Memory B cell (primary cell): ENCODE data around the gene POLR3GL.
"Not testable (repeated sequence)": the region's sequence is repeated elsewhere in the genome, so short reads cannot be mapped to it uniquely, and the experiment has no call there.

Experiments used
- ATAC-seq: fragments of 150-1000 bp; cut with Tn5 transposase; 2 replicates; pipeline ENCODE4 v1.10.0; 2021; ENCODE audit warnings: low read depth, mild to moderate bottlenecking, moderate library complexity
- DNase-seq, 2 donors: peaks; one replicate each; pipeline ENCODE4 v3.0.0; 2022; ENCODE audit warnings: low spot score in 2 of 2
- H3K27ac Mint-ChIP-seq: one replicate; pipeline ENCODE4 v1.8.0; 2022; ENCODE audit warnings: mild to moderate bottlenecking, moderate library complexity, mixed read lengths
- H3K27me3 Mint-ChIP-seq: one replicate; pipeline ENCODE4 v1.8.0; 2022; ENCODE audit warnings: mixed read lengths
- H3K36me3 Mint-ChIP-seq: one replicate; pipeline ENCODE4 v1.8.0; 2022; ENCODE audit warnings: mild to moderate bottlenecking, mixed read lengths
- H3K4me1 Mint-ChIP-seq: one replicate; pipeline ENCODE4 v1.8.0; 2022; ENCODE audit warnings: mixed read lengths
- H3K4me3 Mint-ChIP-seq: one replicate; pipeline ENCODE4 v1.8.0; 2022; ENCODE audit warnings: mild to moderate bottlenecking, moderate library complexity, mixed read lengths
- H3K9me3 Mint-ChIP-seq: one replicate; pipeline ENCODE4 v1.8.0; 2022; ENCODE audit warnings: mixed read lengths

POLR3GL gene

DNA sequence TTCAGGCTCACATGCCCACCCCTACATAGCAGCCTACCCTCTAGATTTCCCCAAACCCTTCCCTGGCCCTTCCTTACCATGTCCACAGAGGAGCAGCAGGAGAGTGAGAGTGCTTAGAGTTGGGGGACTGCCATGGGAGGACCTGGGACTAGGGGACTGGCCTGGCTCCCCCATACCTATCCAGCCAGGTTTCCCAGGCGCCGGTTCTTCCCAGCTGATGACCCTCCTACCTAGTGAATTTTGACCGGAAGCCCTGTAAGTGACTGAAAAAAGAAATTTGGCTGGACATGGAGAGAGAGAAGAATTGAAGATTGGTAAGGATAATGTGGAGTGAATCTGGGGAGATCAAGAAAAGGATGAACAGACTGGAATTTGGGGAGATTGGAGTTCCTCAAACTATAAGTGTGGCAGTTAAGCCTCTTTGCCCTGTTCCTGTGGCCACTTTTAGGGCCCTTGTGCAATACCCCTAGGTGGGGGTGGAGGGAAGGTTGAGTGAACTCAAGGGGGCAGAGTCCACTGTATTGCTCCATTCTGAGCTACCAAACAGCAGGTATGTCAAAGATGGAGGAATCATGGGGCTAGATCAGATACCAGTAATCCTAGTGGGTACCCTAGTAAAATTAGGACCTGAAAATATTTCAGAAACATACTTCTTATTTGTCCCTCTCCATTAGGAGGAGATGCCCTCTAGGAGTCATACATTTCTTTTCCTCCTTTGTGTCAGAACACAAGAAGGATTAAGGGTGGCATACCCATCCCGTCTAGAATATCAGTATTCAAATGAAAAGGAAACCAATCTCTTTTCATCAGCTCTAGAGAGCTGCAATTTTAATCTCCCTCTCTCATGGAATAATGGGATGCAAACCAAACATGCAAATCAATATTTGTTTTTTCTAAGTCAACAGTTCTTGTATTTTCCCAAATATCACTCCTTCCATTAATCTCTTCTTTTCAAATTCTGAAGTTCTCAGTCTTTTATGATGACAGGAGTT, 55.9 kb downstream of the POLR3GL start:
- Mint-ChIP-seq H3K27me3 (peaks cover 30% of the 10 kb centered on the region), H3K4me1 (peaks cover 13% of the 10 kb centered on the region), H3K36me3 (no peaks in the 10 kb centered on the region), H3K27ac (no peak overlapping the region), H3K4me3 (peak overlapping the region; percentile 43), H3K9me3 (no peaks in the 10 kb centered on the region)
- ATAC-seq (no peak), DNase-seq (no peak)

DNA sequence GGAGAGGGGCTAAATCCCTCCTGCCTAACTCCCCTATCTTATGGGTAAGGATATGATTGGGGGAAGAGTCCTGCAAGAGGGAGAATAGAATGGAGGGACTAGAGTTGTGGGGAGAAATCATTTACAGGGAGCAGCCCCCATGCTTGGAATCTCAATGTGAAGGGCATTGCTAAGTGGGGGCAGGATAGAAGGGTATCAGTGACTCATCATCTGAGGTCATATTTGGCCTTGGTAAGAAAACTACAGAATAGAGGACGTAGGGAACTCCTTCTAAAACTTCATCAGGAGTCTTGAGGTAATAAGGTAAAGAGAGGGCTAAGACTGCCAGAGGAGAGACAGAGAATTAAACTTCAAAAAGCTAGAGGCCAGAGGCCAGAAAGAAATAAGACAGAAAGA, 56.6 kb downstream of the POLR3GL start:
- Mint-ChIP-seq H3K9me3 (no peaks in the 10 kb centered on the region), H3K27me3 (peaks cover 30% of the 10 kb centered on the region), H3K36me3 (no peaks in the 10 kb centered on the region), H3K27ac (no peak overlapping the region), H3K4me3 (no peak overlapping the region), H3K4me1 (peaks cover 13% of the 10 kb centered on the region)
- ATAC-seq (no peak), DNase-seq (no peak)

DNA sequence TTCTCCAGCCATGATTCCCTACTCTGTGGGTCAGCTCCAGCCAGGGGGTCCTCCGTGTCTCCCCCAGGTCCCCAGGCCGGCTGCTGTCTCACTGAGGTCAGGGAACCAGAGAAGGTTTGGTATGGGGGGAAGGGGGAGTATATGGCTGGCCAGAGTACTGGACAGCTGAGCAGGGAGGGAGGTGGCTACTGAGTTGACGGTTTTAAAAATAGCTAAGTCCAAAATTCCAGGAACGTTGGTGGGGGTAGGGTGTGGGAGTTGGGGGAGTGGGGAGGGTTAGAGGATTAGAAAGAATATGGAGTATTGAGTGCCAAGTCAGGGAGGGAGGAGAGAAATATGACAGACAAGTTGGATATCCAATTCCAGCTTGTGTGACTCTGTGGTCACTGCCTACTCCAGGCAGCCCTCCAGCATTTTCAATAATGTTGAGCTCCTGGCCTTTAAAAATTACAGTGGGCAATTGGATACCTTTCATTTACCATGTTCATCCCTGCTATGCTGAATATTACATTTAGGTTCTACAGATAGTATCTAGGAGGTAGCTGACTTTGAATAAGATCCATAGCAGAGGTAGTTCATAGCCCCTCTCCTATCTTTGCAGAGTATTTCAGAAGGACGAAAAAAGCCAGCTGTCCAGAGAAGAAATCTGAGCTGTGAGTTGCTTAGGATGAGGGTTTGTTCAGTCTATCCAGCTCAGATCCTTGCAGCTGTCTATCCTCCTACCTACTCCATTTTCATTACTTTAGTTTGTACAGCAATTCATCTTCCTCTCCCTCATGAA, 57.3 kb downstream of the POLR3GL start, which contains the start of gene HJV:
Gene HJV (minus strand): TSS at position 114 of the 781 bp plus-strand sequence. CDS start 1,504 bp downstream, outside the sequence.
- H3K27me3 Mint-ChIP-seq: peaks cover 30% of the 10 kb centered on the region
- H3K27ac Mint-ChIP-seq: no peak within 1 kb of the TSS
- no peaks in the 10 kb centered on the region for H3K36me3 Mint-ChIP-seq
- no peak for DNase-seq
- peaks cover 13% of the 10 kb centered on the region for H3K4me1 Mint-ChIP-seq
- no peak for ATAC-seq
- H3K4me3 Mint-ChIP-seq: no peak within 1 kb of the TSS
- H3K9me3 Mint-ChIP-seq: no peaks in the 10 kb centered on the region

DNA sequence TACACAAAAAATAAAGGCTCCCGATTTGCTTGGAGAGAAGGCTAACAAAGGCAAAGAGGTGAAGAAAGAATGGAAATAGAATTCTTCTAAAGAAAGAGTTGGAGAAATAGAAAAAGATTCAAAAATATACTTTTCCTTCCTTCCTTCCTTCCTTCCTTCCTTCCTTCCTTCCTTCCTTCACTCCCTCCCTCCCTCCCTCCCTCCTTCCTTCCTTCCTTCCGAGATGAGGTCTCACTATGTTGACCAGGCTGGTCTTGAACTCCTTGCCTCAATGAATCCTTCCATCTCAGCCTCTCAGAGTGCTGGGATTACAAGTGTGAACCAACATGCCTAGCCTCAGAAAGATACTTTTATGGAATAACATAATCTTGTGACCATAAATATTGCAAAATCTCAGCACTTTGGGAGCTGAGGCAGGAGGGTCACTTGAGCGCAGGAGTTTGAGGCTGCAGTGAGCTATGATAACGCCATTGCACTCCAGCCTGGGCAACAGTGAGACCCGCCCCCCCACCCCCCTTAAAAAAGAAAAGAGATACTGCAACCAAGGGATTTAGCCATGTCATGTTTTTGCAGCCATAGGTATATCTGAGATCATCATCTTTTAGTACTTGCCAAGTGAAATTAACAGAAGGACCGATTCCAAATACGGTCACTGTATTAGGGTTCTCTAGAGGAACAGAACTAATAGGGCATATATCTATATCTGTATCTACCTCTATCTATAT, 58.1 kb downstream of the POLR3GL start:
- H3K36me3 Mint-ChIP-seq: no peaks in the 10 kb centered on the region
- peaks cover 13% of the 10 kb centered on the region for H3K4me1 Mint-ChIP-seq
- H3K9me3 Mint-ChIP-seq: no peaks in the 10 kb centered on the region
- H3K27ac Mint-ChIP-seq: no peak overlapping the region
- ATAC-seq: no peak
- H3K27me3 Mint-ChIP-seq: peaks cover 28% of the 10 kb centered on the region
- H3K4me3 Mint-ChIP-seq: no peak overlapping the region
- no peak for DNase-seq

DNA sequence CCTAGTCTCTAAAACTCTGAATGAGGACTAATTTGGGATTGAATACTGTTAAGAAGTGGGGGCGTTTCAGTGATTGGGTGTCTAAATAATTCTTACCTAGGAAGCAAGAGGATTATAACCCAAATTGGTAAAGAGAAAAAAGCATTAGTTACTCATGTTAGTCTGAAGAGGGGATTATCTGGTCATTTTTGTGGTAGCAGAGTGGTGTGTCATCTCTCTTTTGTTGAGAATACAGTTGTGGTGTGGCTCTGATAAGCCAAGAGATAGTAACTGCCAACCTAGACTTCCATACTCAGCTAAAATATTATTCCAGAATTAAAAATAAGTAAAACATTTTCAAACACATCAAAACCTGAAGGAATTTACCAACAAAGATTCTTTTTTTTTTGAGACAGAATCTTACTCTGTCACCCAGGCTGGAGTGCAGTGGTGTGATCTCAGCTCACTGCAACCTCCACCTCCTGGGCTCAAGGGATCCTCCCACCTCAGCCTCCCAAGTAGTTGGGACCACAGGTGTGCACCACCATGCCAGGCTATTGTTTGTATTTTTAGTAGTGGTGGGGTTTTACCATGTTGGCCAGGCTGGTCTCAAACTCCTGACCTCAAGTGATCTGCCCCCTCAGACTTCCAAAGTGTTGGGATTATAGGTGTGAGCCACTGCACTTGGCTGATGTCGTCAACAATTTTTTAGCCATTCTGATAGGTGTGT, 61.5 kb downstream of the POLR3GL start:
- not testable (repeated sequence) for ATAC-seq, H3K36me3 Mint-ChIP-seq, DNase-seq, H3K27ac Mint-ChIP-seq, H3K9me3 Mint-ChIP-seq, H3K4me3 Mint-ChIP-seq, H3K4me1 Mint-ChIP-seq
- H3K27me3 Mint-ChIP-seq: peaks cover 12% of the 10 kb centered on the region

DNA sequence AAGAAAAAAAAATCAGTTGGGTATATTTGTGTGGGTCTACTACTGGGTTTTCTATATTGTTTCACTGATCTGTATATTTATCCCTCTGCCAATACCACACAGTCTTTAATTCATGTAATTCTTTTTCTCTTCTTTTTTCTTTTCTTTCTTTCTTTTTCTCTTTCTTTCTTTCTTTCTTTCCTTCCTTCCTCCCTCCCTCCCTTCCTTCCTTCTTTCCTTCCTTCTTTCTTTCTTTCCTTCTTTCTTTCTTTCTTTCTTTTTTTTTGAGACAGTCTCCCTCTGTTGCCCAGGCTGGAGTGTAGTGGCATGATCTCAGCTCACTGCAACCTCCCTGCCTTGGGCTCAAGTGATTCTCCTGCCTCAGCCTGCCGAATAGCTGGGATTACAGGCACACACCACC, 62.2 kb downstream of the POLR3GL start:
- not testable (repeated sequence) for H3K27ac Mint-ChIP-seq, H3K4me1 Mint-ChIP-seq, H3K9me3 Mint-ChIP-seq, H3K36me3 Mint-ChIP-seq, ATAC-seq, H3K4me3 Mint-ChIP-seq, H3K27me3 Mint-ChIP-seq, DNase-seq
